ENCODE results near the gene PNP.
"Not testable (repeated sequence)": the region's sequence is repeated elsewhere in the genome, so short reads cannot be mapped to it uniquely, and the experiment has no call there.

The PNP gene

GRCh38 chr14:20493634-20494033, 24.4 kb downstream of the PNP start:
- DNase-seq, result peak; percentile 84

GRCh38 chr14:20494935-20495766, 25.9 kb downstream of the PNP start:
- DNase-seq, result no peak

- DNase-seq, result no peak
These were observed 29.4 kb downstream of the PNP start for GRCh38 chr14:20498622-20499021.

GRCh38 chr14:20499108-20499507, 29.9 kb downstream of the PNP start:
- DNase-seq, result no peak

GRCh38 chr14:20499881-20500280, 30.7 kb downstream of the PNP start:
- no peak for DNase-seq

GRCh38 chr14:20501346-20501745, 32.1 kb downstream of the PNP start:
- no peak for DNase-seq

GRCh38 chr14:20503898-20504297, 34.7 kb downstream of the PNP start:
- no peak for DNase-seq

- not testable (repeated sequence) for DNase-seq
These were observed 37.1 kb downstream of the PNP start for GRCh38 chr14:20506276-20506675.

GRCh38 chr14:20506752-20507151, 37.5 kb downstream of the PNP start:
- not testable (repeated sequence) for DNase-seq

GRCh38 chr14:20507537-20507936, 38.3 kb downstream of the PNP start:
- DNase-seq, result not testable (repeated sequence)

GRCh38 chr14:20508367-20508766, 39.2 kb downstream of the PNP start:
- DNase-seq, result no peak

GRCh38 chr14:20512177-20512905, 43.1 kb downstream of the PNP start:
- DNase-seq, result no peak

- no peak for DNase-seq
These were observed 46.6 kb downstream of the PNP start for GRCh38 chr14:20515846-20516245.

- DNase-seq, result no peak
These were observed 47.7 kb downstream of the PNP start for GRCh38 chr14:20516921-20517320.

- DNase-seq, result no peak
These were observed 53.1 kb downstream of the PNP start for GRCh38 chr14:20522332-20522731.

GRCh38 chr14:20524027-20524426, 54.8 kb downstream of the PNP start:
- DNase-seq, result no peak

Measured in OCI-M1 (cell line).